ENCODE measurements around the gene ALPL. TPM values are rescaled to one million over a fixed set of nuclear protein-coding genes. Genes with fewer than 3 reads are reported as not detected.

Gene ALPL
- total and polyA plus RNA-seq, 2 donors (not counting 1 experiment from before 2014, with no cell fraction given) = 1.3 to 3.6 TPM

DNA sequence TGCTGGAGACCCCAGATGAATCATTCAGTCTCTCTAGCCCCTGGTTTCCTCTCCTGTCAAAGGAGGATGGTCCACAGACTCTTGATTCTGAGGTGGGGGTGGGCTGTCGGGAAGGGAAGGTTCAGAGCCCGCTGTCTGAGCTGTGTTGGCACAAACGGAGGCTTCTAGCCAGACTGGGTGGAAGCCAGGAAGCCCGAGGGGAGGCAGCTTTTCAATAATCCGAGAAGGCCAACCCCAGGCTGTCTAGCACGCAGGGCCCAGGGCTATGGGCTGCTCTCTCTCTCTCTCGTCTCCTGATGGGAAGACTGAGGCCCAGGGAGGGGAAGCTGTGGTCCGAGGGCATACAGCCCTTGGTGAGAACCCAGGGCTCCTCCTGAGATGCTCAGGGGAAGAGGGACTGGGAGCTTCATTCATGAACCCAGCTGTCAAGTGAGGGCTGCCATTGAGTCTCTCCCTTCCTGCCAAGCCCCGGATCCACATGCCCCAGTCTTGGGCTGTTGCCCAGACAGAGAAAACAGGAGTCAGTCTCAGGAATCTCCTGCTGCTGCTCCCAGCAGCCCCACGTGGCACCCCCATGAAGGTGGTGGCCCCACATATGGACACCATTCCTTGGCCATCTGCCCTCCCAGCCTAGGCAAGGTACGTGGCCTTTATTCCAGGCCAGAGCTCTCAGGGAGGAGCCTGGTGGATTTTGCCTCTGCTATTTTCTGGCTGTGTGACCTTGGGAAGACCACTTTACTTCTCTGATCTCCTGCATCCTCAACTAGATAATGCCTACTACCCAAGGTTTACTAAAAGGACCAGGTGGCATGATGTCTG, 115.6 kb downstream of the ALPL start:
- no peak for DNase-seq (ENCODE audit: low read depth in 2 of 2)
- H3K4me1 ChIP-seq (ENCODE audit: control insufficient read depth, extremely low read depth, insufficient read depth, low read length) = no peaks in the 10 kb centered on the region
- TF ChIP-seq CTCF (conservative IDR thresholded peaks at IDR 0.05 in 1 of 2, IDR thresholded peaks at IDR 0.05 in 1 of 2; ENCODE audit: low read depth in 1 of 2, low read length in 2 of 2) (no peak), EZH2 (IDR thresholded peaks at IDR 0.05; ENCODE audit: low read length, missing control alignments) (no peak)
- no peaks in the 10 kb centered on the region for H3K36me3 ChIP-seq (ENCODE audit: control insufficient read depth, insufficient read depth, low read length)
- H4K20me1 ChIP-seq (ENCODE audit: control insufficient read depth, extremely low read depth, insufficient read depth, low read length) = no peaks in the 10 kb centered on the region
- H3K9me3 ChIP-seq (ENCODE audit: control insufficient read depth, insufficient read depth, low read depth, low read length) = no peaks in the 10 kb centered on the region
- H3K27me3 ChIP-seq (ENCODE audit: control insufficient read depth, insufficient read depth, low read length) = peaks cover 9% of the 10 kb centered on the region
- no peak overlapping the region for H2AFZ ChIP-seq (ENCODE audit: low read length)
- no peak overlapping the region for H3K9ac ChIP-seq (ENCODE audit: insufficient read depth, low read length)
- H3K4me3 ChIP-seq (replicated peaks in 1 of 4; ENCODE audit: control extremely low read depth in 1 of 4, insufficient read depth in 1 of 4, low read depth in 3 of 4, low read length in 4 of 4) = no peak overlapping the region
- no peaks in the 10 kb centered on the region for H3K79me2 ChIP-seq (ENCODE audit: control insufficient read depth, insufficient read depth, low read length)
- no peak overlapping the region for H3K27ac ChIP-seq (ENCODE audit: insufficient read depth, low read length)
- H3K4me2 ChIP-seq (ENCODE audit: extremely low read depth, insufficient read depth, low read length) = no peak overlapping the region

- Histone ChIP-seq H4K20me1 (ENCODE audit: control insufficient read depth, extremely low read depth, insufficient read depth, low read length) (no peaks in the 10 kb centered on the region), H3K4me3 (replicated peaks in 1 of 4; ENCODE audit: control extremely low read depth in 1 of 4, insufficient read depth in 1 of 4, low read depth in 3 of 4, low read length in 4 of 4) (no peak overlapping the region), H3K79me2 (ENCODE audit: control insufficient read depth, insufficient read depth, low read length) (no peaks in the 10 kb centered on the region), H3K27ac (ENCODE audit: insufficient read depth, low read length) (no peak overlapping the region), H3K4me2 (ENCODE audit: extremely low read depth, insufficient read depth, low read length) (no peak overlapping the region), H3K9me3 (ENCODE audit: control insufficient read depth, insufficient read depth, low read depth, low read length) (no peaks in the 10 kb centered on the region), H3K9ac (ENCODE audit: insufficient read depth, low read length) (no peak overlapping the region), H3K27me3 (ENCODE audit: control insufficient read depth, insufficient read depth, low read length) (peaks cover 9% of the 10 kb centered on the region), H3K4me1 (ENCODE audit: control insufficient read depth, extremely low read depth, insufficient read depth, low read length) (no peaks in the 10 kb centered on the region), H2AFZ (ENCODE audit: low read length) (no peak overlapping the region), H3K36me3 (ENCODE audit: control insufficient read depth, insufficient read depth, low read length) (no peaks in the 10 kb centered on the region)
- TF ChIP-seq EZH2 (IDR thresholded peaks at IDR 0.05; ENCODE audit: low read length, missing control alignments) = no peak
- TF ChIP-seq CTCF (conservative IDR thresholded peaks at IDR 0.05 in 1 of 2, IDR thresholded peaks at IDR 0.05 in 1 of 2; ENCODE audit: low read depth in 1 of 2, low read length in 2 of 2) = no peak
- no peak for DNase-seq (ENCODE audit: low read depth in 2 of 2)
These were observed 116.4 kb downstream of the ALPL start for GRCh38 chr1:21625390-21626190.

DNA sequence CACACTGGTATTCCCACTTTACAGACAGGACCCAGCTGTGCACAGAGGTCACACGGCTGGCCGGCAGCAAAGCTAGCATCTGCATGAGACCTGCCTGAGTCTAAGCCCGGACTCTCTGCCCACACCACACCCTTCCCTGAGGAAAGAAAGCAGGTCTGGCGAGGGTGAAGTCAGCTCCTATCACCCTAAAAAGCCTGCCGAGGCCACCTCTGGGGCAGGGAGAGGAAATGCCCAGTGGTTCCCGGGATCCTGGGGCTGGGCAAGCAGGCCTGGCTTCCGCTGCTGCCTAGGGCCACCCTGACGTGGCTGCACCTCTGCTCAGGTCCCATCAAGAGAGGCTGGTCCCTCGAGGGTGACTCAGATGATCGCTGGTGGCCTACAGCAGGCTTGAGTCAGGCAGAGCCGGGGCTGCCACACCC, 117.7 kb downstream of the ALPL start:
- Histone ChIP-seq H3K4me3 (replicated peaks in 1 of 4; ENCODE audit: control extremely low read depth in 1 of 4, insufficient read depth in 1 of 4, low read depth in 3 of 4, low read length in 4 of 4) (no peak overlapping the region), H3K79me2 (ENCODE audit: control insufficient read depth, insufficient read depth, low read length) (no peaks in the 10 kb centered on the region), H3K9ac (ENCODE audit: insufficient read depth, low read length) (no peak overlapping the region), H3K4me2 (ENCODE audit: extremely low read depth, insufficient read depth, low read length) (no peak overlapping the region), H3K36me3 (ENCODE audit: control insufficient read depth, insufficient read depth, low read length) (no peaks in the 10 kb centered on the region), H3K9me3 (ENCODE audit: control insufficient read depth, insufficient read depth, low read depth, low read length) (no peaks in the 10 kb centered on the region), H3K4me1 (ENCODE audit: control insufficient read depth, extremely low read depth, insufficient read depth, low read length) (no peaks in the 10 kb centered on the region), H3K27ac (ENCODE audit: insufficient read depth, low read length) (no peak overlapping the region), H4K20me1 (ENCODE audit: control insufficient read depth, extremely low read depth, insufficient read depth, low read length) (no peaks in the 10 kb centered on the region), H2AFZ (ENCODE audit: low read length) (no peak overlapping the region), H3K27me3 (ENCODE audit: control insufficient read depth, insufficient read depth, low read length) (peaks cover 3% of the 10 kb centered on the region)
- DNase-seq (ENCODE audit: low read depth in 2 of 2) = no peak
- no peak for TF ChIP-seq EZH2 (IDR thresholded peaks at IDR 0.05; ENCODE audit: low read length, missing control alignments)
- no peak for TF ChIP-seq CTCF (conservative IDR thresholded peaks at IDR 0.05 in 1 of 2, IDR thresholded peaks at IDR 0.05 in 1 of 2; ENCODE audit: low read depth in 1 of 2, low read length in 2 of 2)

All from fibroblast of lung (primary cell).